A549 treated with CpdA at 1 μM for 4 hours (cell line): ENCODE data around the gene ASCC2. TPM values are rescaled to one million over a fixed set of nuclear protein-coding genes. Genes with fewer than 3 reads are reported as not detected.

Experiments
- total RNA-seq: library from RNA; stranded (reverse); fragments of 200-300 nt; extraction: Qiagen RNA extraction; gene quantifications from 5 replicates; pipeline ENCODE4 v1.2.3, GENCODE V29; 2022; ENCODE audit warnings: low read depth

Gene ASCC2, protein sequence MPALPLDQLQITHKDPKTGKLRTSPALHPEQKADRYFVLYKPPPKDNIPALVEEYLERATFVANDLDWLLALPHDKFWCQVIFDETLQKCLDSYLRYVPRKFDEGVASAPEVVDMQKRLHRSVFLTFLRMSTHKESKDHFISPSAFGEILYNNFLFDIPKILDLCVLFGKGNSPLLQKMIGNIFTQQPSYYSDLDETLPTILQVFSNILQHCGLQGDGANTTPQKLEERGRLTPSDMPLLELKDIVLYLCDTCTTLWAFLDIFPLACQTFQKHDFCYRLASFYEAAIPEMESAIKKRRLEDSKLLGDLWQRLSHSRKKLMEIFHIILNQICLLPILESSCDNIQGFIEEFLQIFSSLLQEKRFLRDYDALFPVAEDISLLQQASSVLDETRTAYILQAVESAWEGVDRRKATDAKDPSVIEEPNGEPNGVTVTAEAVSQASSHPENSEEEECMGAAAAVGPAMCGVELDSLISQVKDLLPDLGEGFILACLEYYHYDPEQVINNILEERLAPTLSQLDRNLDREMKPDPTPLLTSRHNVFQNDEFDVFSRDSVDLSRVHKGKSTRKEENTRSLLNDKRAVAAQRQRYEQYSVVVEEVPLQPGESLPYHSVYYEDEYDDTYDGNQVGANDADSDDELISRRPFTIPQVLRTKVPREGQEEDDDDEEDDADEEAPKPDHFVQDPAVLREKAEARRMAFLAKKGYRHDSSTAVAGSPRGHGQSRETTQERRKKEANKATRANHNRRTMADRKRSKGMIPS
- total RNA-seq: 28.9 to 30.8 TPM (median 29.5 TPM) in 5 replicates

GRCh38 chr22:29837741-29838598 is at the start of gene ASCC2:
ASCC2 (minus strand) TSS chr22:29838274; CDS start chr22:29832325, 5,949 bp downstream.

DNA sequence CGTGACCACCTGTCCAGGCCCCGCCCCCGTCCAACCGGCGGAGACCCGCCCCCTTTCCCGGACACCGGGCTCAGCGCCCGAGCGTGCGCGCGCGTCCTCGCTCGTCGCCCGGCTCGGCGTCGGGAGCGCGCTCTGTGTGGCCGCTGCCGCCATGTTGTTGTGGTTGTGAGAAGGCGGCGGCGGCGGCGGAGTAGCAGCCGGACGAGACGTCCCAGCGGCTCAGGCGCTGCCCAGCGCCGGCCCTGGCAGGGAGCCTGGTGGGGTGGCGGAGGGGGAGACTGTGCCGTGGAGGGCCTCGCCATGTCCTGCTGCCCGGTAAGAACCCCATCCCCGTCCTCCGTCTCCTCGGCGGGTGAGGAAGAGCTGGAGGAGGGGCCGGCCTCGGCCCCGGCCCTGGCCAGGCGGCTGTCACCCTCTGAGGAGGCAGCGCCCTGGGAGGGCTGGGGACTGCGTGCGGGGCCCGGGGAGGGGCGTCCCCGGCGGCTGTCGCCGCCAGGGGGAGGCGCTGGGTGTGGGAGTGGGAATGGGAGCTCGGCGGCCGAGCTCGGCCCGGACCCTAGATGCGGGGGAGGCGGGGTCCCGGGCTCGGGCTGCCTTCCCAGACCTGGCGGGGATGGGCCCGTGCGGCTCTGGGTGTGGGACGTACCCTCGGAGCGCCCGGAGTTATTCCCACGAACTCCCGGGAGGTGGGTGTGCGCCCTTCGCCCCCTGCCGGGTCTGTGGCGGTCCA is 45.1 kb upstream of the ASCC2 start, which contains the start of gene MTMR3:
TSS of gene MTMR3 (plus strand) at position 130 of the 730 bp plus-strand sequence. CDS start 87,886 bp downstream, outside the sequence.

GRCh38 chr22:29767171-29768051 is 70.7 kb downstream of the ASCC2 start, which contains the start of gene UQCR10:
UQCR10 (plus strand) TSS chr22:29767369; CDS start chr22:29767399, 30 bp downstream.

GRCh38 chr22:29766632-29767170 is 71.4 kb downstream of the ASCC2 start, which contains the start of gene ZMAT5:
ZMAT5 (minus strand) TSS chr22:29767007; CDS start chr22:29748544, 18,463 bp downstream.

Other genes with a start within 250 kb of the ASCC2 start
- 12.6 to 17.7 TPM (median 14.0 TPM) in 5 replicates for gene NF2, start 234.6 kb downstream of the ASCC2 start, total RNA-seq
- 0.08 to 0.19 TPM (median 0.15 TPM) in 5 replicates for gene CABP7, start 118.3 kb downstream of the ASCC2 start, total RNA-seq
- gene ZMAT5, start 71.3 kb downstream of the ASCC2 start, total RNA-seq: 15.8 to 21.1 TPM (median 20.3 TPM) in 5 replicates
- gene UQCR10, start 70.9 kb downstream of the ASCC2 start, total RNA-seq: 110 to 127 TPM (median 113 TPM) in 5 replicates
- gene MTMR3, start 44.9 kb upstream of the ASCC2 start, total RNA-seq: 7.7 to 10.0 TPM (median 9.4 TPM) in 5 replicates
- gene HORMAD2, start 242.2 kb upstream of the ASCC2 start, total RNA-seq: not detected in 5 replicates